HK-2 (cell line): ENCODE results near the gene ITSN1.
"Not testable (repeated sequence)": the region's sequence is repeated elsewhere in the genome, so short reads cannot be mapped to it uniquely, and the experiment has no call there.

Source experiments
- DNase-seq: peaks from one replicate; pipeline ENCODE4 v3.0.0-alpha.2; 2018; ENCODE audit not compliant: unreplicated experiment

ITSN1 gene

DNA sequence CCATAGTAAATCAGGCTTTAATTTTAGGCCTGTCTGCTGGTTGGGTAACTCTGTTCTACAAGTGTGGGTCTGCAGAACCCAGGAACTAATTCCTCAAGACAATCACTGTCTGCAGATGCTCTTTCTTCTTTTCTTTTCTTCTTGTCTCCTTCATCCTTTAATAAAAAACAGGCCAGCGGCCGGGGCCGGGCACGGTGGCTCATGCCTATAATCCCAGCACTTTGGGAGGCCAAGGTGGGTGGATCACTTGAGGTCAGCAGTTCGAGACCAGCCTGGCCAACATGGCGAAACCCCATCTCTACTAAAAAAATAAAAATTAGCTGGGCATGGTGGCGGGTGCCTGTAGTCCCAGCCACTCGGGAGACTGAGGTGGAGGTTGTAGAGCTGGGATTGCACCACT is 220.9 kb downstream of the ITSN1 start:
- DNase-seq: not testable (repeated sequence)

- no peak for DNase-seq
These were observed 221.8 kb downstream of the ITSN1 start for GRCh38 chr21:33864150-33864549.

DNA sequence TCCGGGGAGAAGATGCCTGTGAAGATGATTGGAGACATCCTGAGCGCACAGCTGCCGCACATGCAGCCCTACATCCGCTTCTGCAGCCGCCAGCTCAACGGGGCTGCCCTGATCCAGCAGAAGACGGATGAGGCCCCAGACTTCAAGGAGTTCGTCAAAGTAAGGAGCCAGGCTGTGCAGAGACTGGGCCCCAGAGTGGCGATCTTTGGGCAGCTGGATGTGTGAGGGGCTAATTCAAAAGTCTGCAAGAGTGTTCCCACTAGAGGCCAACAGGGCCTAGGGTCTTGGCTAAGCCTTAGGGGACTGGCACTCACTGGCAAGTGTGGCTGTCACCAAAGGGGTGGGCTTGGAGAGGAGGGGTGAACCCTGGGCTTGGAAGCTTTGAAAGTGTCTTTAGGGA is 222.9 kb downstream of the ITSN1 start:
- DNase-seq: no peak

GRCh38 chr21:33865996-33866575 is 223.8 kb downstream of the ITSN1 start:
- DNase-seq: no peak

DNA sequence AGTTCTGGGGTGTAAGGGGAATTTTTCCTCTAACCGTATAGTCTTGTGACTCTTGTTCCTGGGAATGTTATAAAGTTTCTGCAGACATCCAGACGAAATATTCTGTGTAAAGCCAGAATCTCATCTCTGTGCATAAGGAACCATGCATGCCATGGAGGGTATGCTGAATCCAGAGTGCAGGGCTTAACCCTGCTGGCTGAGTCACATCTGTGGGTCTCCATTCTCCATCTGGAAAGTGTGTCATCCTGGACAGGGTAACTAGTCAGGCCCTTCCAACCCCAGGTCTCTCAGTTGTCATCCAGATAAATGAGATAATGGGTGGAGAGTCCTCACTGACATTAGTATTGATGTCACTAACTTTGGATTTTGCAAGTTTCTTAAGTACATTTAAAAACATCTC is 224.5 kb downstream of the ITSN1 start:
- no peak for DNase-seq

- DNase-seq: not testable (repeated sequence)
These were observed 225.6 kb downstream of the ITSN1 start for GRCh38 chr21:33867868-33868267.

- DNase-seq: no peak
These were observed 227.6 kb downstream of the ITSN1 start for GRCh38 chr21:33869873-33870272.

DNA sequence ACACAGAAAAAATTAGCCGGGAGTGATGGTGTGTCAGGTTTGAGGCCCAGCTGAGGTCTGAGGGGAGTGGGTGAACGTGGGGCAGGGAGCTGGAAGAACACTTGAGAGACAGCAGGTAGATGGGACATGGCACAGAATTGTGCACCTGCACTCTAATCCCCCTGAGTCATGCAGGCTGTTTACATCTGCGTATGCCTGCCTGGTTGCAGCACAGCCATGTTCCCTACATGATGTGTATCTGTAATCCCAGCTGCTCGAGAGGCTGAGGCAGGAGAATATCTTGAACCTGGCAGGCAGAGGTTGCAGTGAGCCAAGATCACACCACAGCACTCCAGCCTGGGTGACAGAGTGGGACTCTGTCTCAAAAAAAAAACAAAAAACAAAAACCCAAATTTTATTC is 228.5 kb downstream of the ITSN1 start:
- no peak for DNase-seq

GRCh38 chr21:33871171-33871570 is 228.9 kb downstream of the ITSN1 start:
- DNase-seq: no peak

DNA sequence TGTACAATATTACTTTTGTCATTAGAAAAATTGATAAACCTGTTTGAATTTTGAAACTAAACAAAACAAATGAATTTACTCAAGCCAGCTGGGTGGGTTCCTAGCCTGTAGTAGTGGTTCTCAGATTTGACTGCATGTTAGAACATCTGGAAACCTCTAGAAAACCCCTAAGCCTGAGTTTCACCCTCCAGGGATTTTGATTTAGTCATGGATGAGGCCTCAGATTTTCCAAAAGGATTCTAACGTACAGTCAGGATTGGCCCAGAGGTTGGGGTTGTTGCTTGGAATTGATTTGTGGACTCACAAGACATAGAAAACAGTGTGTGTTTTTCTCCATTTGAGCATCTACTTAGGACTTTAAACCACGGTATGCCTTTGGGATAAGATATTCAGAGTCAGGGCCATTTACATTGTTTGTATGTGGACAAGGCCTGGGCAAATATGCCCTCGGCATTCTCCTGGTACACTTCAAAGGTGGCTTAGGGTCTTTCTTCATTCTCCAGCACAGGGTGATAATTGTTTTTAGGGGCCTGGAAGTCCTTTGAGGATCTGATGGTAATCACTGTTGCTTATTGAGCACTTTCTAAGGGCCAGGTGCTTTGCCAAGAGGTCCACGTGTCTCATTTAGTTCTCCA is 230.7 kb downstream of the ITSN1 start:
- no peak for DNase-seq

DNA sequence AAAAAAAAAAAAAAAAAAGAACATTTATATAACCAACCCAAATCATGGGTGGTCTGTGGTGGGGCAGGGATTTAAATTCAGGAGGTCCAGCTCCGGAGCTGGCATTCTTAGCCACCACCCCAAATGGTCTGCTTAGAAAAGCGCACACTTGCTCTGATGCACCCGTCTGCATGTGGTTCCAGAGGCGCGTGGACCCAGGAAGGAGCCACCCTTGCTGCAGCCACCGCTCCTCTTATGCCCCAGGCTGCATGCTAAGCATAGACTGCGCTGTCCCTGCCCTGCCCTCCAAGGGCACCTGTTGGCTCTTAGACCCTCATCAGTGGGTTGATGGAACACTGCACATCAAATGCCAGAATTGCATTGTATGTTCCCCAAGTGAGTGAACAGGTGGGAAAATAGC is 231.9 kb downstream of the ITSN1 start:
- DNase-seq: no peak

DNA sequence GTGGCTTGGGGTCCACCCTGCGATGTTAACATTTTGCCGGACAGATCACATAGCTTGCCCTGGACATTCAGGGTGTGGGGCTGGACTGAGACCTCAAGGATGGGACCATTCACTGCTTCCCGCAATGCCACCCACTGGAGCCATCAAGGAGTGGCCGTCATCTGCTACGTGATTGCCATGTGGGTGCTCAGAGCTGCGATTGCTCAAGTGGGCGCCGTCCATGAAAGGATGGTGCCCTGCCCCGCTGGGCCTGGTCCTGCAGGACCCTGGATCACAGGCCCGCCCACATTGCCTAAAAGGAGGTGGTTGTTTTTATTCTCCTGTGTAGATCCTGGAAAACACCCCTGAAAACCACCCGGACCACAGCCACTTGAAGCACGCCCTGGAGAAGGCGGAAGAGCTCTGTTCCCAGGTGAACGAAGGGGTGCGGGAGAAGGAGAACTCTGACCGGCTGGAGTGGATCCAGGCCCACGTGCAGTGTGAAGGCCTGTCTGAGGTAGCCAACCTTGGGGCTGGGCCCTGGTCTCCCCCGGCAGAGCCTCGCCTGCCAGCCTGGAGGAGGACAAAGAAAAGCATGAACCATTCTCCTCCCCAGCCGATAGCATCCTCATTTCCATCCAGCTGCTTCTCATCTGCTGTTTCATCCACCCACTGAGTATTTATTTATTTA is 232.9 kb downstream of the ITSN1 start:
- DNase-seq: no peak

DNA sequence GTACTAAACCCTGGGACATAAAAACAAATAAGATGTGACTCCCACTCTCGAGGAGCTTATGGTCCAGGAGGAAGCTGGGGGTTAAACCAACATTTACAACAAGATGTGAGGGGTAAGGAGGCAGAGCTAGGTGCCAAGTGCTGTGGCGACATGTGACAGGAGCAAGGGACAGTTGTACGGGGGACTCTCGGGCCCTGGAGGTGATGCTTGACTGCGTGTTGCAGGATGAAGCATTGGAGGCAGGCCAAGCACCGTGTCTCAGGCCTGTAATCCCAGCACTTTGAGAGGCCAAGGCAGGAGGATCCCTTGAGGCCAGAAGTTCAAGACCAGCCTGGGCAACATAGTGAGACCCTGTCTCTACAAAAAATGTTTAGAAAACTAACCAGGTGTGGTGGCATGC is 236.5 kb downstream of the ITSN1 start:
- DNase-seq: no peak

- DNase-seq: no peak
These were observed 238.3 kb downstream of the ITSN1 start for GRCh38 chr21:33880626-33881025.

DNA sequence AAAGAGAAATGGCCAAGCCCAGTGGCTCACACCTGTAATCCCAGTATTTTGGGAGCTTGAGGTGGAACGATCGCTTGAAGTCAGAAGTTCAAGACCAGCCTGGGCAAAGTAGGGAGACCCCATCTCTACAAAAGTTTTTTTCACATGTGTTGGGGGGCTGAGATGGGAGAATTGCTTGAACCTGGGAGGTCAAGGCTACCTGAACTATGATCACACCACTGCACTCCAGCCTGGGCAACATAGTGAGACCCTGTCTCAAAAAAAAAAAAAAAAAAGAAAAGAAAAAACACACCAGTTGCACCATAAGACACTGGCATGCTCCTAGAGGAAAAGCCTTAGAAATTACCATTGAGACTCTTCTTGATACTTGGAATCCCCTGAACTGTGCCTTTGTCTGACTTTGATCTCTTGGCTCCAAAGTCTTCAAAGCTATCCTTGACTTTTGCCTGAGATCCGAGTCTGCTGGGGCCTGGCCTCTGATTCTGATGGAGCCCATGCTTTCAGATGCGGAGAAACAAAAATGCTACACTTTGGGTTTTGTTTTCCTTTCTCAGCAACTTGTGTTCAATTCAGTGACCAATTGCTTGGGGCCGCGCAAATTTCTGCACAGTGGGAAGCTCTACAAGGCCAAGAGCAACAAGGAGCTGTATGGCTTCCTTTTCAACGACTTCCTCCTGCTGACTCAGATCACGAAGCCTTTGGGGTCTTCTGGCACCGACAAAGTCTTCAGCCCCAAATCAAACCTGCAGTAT is 239.6 kb downstream of the ITSN1 start:
- no peak for DNase-seq

GRCh38 chr21:33883118-33883517 is 240.8 kb downstream of the ITSN1 start:
- DNase-seq: no peak

- no peak for DNase-seq
These were observed 242.3 kb downstream of the ITSN1 start for GRCh38 chr21:33884376-33885171.

GRCh38 chr21:33885172-33885514 is 242.8 kb downstream of the ITSN1 start:
- DNase-seq: no peak

DNA sequence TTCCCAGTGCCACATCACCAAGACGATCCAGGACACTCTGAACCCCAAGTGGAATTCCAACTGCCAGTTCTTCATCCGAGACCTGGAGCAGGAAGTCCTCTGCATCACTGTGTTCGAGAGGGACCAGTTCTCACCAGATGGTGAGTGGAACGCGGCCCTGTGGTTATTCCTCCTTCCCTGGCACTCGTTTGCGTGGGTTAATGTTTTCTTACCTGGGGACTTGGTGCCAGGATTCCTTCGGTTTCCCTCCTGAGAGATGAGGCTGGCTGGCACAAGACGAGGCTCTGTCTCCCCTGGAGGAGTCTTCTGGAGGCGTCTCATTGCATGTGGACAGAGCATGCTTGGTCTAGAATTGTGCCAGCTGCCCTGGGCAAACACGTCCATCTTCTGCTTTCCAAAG is 244.0 kb downstream of the ITSN1 start:
- no peak for DNase-seq

- DNase-seq: no peak
These were observed 247.9 kb downstream of the ITSN1 start for GRCh38 chr21:33890187-33890586.

- no peak for DNase-seq
These were observed 250.6 kb downstream of the ITSN1 start for GRCh38 chr21:33892853-33893252.

GRCh38 chr21:33893917-33894316 is 251.6 kb downstream of the ITSN1 start:
- no peak for DNase-seq
